ENCODE results near the gene AGBL5. TPM values are rescaled to one million over a fixed set of nuclear protein-coding genes. Genes with fewer than 3 reads are reported as not detected.

Gene AGBL5
- total and polyA plus RNA-seq, 9 of the 15 experiments (the other 6 are each of a cell fraction or from before 2014, with no cell fraction given), result 3.3 to 52.7 (median 26.2) TPM

- TF ChIP-seq CTCFL (IDR thresholded peaks at IDR 0.05; ENCODE audit: borderline replicate concordance, insufficient read depth, low read depth, low read length, poor library complexity, severe bottlenecking), result no peak
- TF ChIP-seq RERE (CRISPR knock-in tag; IDR thresholded peaks at IDR 0.05; ENCODE audit: borderline replicate concordance), result no peak
- no peak for TF ChIP-seq THAP12 (CRISPR knock-in tag; IDR thresholded peaks at IDR 0.05)
- TF ChIP-seq KLF16 (IDR thresholded peaks at IDR 0.05), result no peak
- TF ChIP-seq ZNF586 (CRISPR knock-in tag; conservative IDR thresholded peaks at IDR 0.05), result no peak
These were observed 64.1 kb downstream of the AGBL5 start (continued) for GRCh38 chr2:27115519-27115918.
